Stomach (tissue), 9 donors: ENCODE data around the gene RAD21L1. TPM values are rescaled to one million over a fixed set of nuclear protein-coding genes. Genes with fewer than 3 reads are reported as not detected.
"Not testable (repeated sequence)": the region's sequence is repeated elsewhere in the genome, so short reads cannot be mapped to it uniquely, and the experiment has no call there.

Source experiments
- DNase-seq, 2 donors: peaks; one replicate each; pipeline versions ENCODE4 v3.0.0 to v3.0.0-alpha.2; 2013 to 2019
- H3K27ac ChIP-seq, 5 donors: fragments of 200-600 bp in 4 of 5; sonication (generic) in 4 of 5; one replicate each; pipeline ENCODE4 v1.5.1; 2013 to 2019; ENCODE audit warnings: mild to moderate bottlenecking in 1 of 5, moderate library complexity in 1 of 5
- H3K27me3 ChIP-seq, 3 donors: fragments of 200-600 bp; sonication (generic); one replicate each; pipeline ENCODE4 v1.5.1; 2017 to 2019; ENCODE audit warnings: mixed run types in 1 of 3
- H3K36me3 ChIP-seq, 4 donors: fragments of 200-600 bp; sonication (generic); 1 replicate in 3 of 4; 2 replicates in 1 of 4; pipeline ENCODE4 v1.5.1; 2016 to 2019
- H3K4me1 ChIP-seq, 4 donors: fragments of 200-600 bp; sonication (generic); one replicate each; pipeline ENCODE4 v1.5.1; 2016 to 2019
- H3K4me3 ChIP-seq, 4 donors: fragments of 200-600 bp; sonication (generic) in 3 of 4; one replicate each; pipeline ENCODE4 v1.5.1; 2016 to 2019; ENCODE audit warnings: mild to moderate bottlenecking in 1 of 4
- H3K9me3 ChIP-seq, 4 donors: fragments of 200-600 bp; sonication (generic); one replicate each; pipeline ENCODE4 v1.5.1; 2016 to 2019
- EP300 ChIP-seq: sonication (generic); formaldehyde crosslinking; IDR thresholded peaks from one replicate; pipeline ENCODE4 v1.6.1; 2017; ENCODE audit warnings: antibody characterized with exemption
- POLR2A ChIP-seq, 4 donors: fragments of 450-650 bp; IDR thresholded peaks; one replicate each; pipeline ENCODE4 v1.6.1; 2016; ENCODE audit warnings: antibody characterized with exemption in 4 of 4, control low read depth in 2 of 4, mild to moderate bottlenecking in 1 of 4, moderate library complexity in 1 of 4
- POLR2AphosphoS5 ChIP-seq, 3 donors: sonication (generic); formaldehyde crosslinking; IDR thresholded peaks; one replicate each; pipeline ENCODE4 v1.6.1; 2016; ENCODE audit warnings: antibody characterized with exemption in 3 of 3
- WGBS, 5 donors: extraction: QIAGEN DNeasy Blood & Tissue Kit in 3 of 5; methylation state at CpG; one replicate each; pipeline versions ENCODE4 v1.1.5 to v1.1.7; 2013 to 2018; 5-methylcytosine and 5-hydroxymethylcytosine counted together
- intact Hi-C: fragments of 100-400 bp; cut with DNase I; formaldehyde crosslinking; loops from one replicate; pipeline ENCODE4 v1.15.1; 2023; ENCODE audit warnings: low total_unique reads
- polyA plus RNA-seq, 3 donors: library from polyadenylated mRNA; stranded (reverse); fragments of 200-250 nt; gene quantifications; one replicate each; pipeline ENCODE4 v1.2.3, GENCODE V29; 2013
- total RNA-seq, 5 donors: library from RNA; depleted of rRNA; stranded (reverse); fragments of >200 nt; gene quantifications; one replicate each; pipeline versions ENCODE4 v1.1.0 to v1.2.3, GENCODE V29; 2014 to 2016
- TF ChIP-seq, protein P1 (sequence below), 7 experiments: fragments of 450-650 bp in 4 of 7; fragments of 200-600 bp in 3 of 7; sonication (generic) in 3 of 7; IDR thresholded peaks; one replicate each; pipeline ENCODE4 v1.5.1; 2016 to 2019; ENCODE audit warnings: antibody characterized with exemption in 7 of 7, control low read depth in 2 of 7, mild to moderate bottlenecking in 1 of 7
- donor health status: healthy with polysubstance abuse.
- donor health status: Bipolar disorder and iron deficiency.
- donor health status: healthy.

The RAD21L1 gene
- total and polyA plus RNA-seq, 8 donors: not detected

DNA sequence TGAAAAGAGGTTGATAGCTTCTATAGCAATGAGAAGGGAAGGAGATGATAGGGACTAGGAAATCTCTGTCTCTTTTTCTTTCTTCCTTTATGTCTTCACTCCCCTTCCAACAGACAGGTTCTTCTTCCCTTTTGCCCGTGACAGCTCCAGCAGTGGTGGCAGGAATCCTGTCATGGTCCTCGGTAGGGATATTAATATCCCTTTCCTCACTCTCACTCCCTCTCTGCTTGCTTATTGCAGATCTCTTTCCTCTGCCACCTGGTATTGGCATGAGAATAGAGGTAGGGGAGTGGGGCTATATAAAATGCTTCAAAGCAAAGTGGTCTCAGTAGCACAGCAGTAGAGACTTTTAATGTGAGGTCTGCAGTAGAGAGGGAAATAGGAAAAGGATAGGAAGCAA, 19.7 kb downstream of the RAD21L1 start:
- DNase-seq: no peak
- H3K27me3 ChIP-seq: peaks cover 0 to 21% (median 0%) of the 10 kb centered on the region in 3 donors
- H3K4me1 ChIP-seq: no peaks in the 10 kb centered on the region
- no peak for TF ChIP-seq POLR2A (IDR thresholded peaks at IDR 0.05)
- TF ChIP-seq POLR2AphosphoS5 (IDR thresholded peaks at IDR 0.05): no peak
- TF ChIP-seq, protein P1, sequence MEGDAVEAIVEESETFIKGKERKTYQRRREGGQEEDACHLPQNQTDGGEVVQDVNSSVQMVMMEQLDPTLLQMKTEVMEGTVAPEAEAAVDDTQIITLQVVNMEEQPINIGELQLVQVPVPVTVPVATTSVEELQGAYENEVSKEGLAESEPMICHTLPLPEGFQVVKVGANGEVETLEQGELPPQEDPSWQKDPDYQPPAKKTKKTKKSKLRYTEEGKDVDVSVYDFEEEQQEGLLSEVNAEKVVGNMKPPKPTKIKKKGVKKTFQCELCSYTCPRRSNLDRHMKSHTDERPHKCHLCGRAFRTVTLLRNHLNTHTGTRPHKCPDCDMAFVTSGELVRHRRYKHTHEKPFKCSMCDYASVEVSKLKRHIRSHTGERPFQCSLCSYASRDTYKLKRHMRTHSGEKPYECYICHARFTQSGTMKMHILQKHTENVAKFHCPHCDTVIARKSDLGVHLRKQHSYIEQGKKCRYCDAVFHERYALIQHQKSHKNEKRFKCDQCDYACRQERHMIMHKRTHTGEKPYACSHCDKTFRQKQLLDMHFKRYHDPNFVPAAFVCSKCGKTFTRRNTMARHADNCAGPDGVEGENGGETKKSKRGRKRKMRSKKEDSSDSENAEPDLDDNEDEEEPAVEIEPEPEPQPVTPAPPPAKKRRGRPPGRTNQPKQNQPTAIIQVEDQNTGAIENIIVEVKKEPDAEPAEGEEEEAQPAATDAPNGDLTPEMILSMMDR (IDR thresholded peaks at IDR 0.05): no peak
- TF ChIP-seq EP300: no peak
- no peaks in the 10 kb centered on the region for H3K9me3 ChIP-seq
- no peak overlapping the region for H3K27ac ChIP-seq
- no peak overlapping the region for H3K4me3 ChIP-seq
- H3K36me3 ChIP-seq: no peaks in the 10 kb centered on the region
- 54 to 60% (median 57%) methylated on average over 2 of the region's 2 CpGs for WGBS, 5 donors
- intact Hi-C loops: no loop called here

DNA sequence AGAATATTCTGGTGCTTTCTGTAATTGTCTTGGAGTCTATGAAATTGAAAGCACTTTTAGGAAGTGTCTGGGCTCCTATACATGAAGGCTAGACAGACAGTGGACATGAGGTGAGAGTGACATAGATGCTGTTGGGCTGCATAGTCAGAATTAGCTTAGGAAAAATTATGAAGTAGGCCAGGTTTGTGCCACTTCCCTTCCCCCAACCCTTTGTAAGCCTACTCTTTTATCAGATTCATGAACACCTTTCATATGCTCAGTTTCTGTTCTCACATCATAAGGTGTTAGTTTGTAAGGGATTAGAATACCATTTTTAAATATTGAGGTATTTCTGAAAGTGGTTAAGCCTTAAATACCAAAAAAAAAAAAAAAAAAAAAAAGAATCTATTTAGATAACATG, 21.8 kb downstream of the RAD21L1 start:
- H3K36me3 ChIP-seq: no peaks in the 10 kb centered on the region
- H3K4me1 ChIP-seq: no peaks in the 10 kb centered on the region
- H3K4me3 ChIP-seq: no peak overlapping the region
- H3K27ac ChIP-seq: no peak overlapping the region
- intact Hi-C loops: no loop called here
- no peak for TF ChIP-seq POLR2A (IDR thresholded peaks at IDR 0.05)
- no peak for TF ChIP-seq POLR2AphosphoS5 (IDR thresholded peaks at IDR 0.05)
- TF ChIP-seq EP300: no peak
- TF ChIP-seq, protein P1 (IDR thresholded peaks at IDR 0.05): no peak
- H3K9me3 ChIP-seq: no peaks in the 10 kb centered on the region
- no peaks in the 10 kb centered on the region for H3K27me3 ChIP-seq
- DNase-seq: no peak

DNA sequence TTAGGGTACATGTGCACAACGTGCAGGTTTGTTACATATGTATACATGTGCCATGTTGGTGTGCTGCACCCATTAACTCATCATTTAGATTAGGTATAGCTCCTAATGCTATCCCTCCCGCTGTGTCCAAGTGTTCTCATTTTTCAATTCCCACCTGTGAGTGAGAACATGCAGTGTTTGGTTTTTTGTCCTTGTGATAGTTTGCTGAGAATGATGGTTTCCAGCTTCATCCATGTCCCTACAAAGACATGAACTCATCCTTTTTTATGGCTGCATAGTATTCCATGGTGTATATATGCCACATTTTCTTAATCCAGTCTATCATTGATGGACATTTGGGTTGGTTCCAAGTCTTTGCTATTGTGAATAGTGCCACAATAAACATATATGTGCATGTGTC, 24.4 kb downstream of the RAD21L1 start:
- intact Hi-C loops, H3K4me1 ChIP-seq, DNase-seq, H3K4me3 ChIP-seq, H3K27ac ChIP-seq, H3K36me3 ChIP-seq, H3K9me3 ChIP-seq, H3K27me3 ChIP-seq: not testable (repeated sequence)
- WGBS, 5 donors: 86 to 98% (median 93%) methylated on average over 2 of the region's 2 CpGs

DNA sequence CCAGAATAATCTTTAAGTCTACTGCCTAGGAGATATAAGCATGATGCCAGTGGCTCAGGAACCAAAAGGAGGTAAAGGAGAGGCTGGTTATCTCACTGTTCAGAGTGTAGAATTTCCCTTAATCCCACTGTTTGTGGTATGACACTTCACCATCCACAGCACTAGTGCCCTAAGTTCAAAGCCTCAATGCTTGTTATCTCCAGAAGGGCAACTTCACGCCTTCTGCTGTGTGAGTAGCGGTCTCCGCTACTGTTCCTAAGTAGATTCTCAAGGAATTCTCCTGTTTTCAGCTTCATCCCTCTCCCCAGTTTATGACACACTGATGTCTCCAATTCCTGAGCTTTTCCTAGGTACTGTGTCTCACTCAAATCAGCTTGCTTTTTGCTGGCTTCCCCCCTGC, 26.6 kb downstream of the RAD21L1 start:
- H3K9me3 ChIP-seq: no peaks in the 10 kb centered on the region
- H3K27me3 ChIP-seq: peaks cover 0 to 6% (median 0%) of the 10 kb centered on the region in 3 donors
- intact Hi-C loops: no loop called here
- WGBS, 5 donors: 68 to 77% (median 73%) methylated on average over 3 of the region's 3 CpGs
- DNase-seq: no peak
- TF ChIP-seq POLR2AphosphoS5 (IDR thresholded peaks at IDR 0.05) (no peak), POLR2A (IDR thresholded peaks at IDR 0.05) (no peak), EP300 (no peak)
- TF ChIP-seq, protein P1 (IDR thresholded peaks at IDR 0.05): no peak
- no peak overlapping the region for H3K4me3 ChIP-seq
- no peaks in the 10 kb centered on the region for H3K4me1 ChIP-seq
- no peaks in the 10 kb centered on the region for H3K36me3 ChIP-seq
- H3K27ac ChIP-seq: no peak overlapping the region

DNA sequence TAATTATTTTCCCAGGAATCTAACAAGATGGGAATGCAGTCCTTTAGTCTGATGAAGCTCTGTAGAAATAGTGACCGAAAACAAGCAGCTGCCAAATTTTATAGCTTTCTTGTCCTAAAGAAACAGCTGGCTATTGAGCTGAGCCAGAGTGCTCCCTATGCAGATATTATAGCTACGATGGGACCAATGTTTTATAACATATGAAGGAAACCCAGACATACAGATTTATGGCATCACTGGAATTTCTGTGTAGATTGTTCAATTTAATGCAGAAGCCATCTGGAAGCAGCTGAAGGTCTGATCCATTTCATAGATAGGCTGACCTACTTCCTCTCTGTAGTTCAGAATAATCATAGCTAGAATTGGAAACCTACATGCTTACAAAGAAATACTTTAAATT, 28.4 kb downstream of the RAD21L1 start:
- H3K9me3 ChIP-seq: no peaks in the 10 kb centered on the region
- DNase-seq: no peak
- no peak overlapping the region for H3K27ac ChIP-seq
- peaks cover 0 to 6% (median 0%) of the 10 kb centered on the region in 3 donors for H3K27me3 ChIP-seq
- H3K36me3 ChIP-seq: no peaks in the 10 kb centered on the region
- intact Hi-C loops: no loop called here
- whole genome bisulfite sequencing, 5 donors: 57 to 70% (median 67%) methylated on average over 2 of the region's 2 CpGs
- no peak overlapping the region for H3K4me3 ChIP-seq
- TF ChIP-seq EP300 (no peak), POLR2A (IDR thresholded peaks at IDR 0.05) (no peak), POLR2AphosphoS5 (IDR thresholded peaks at IDR 0.05) (no peak)
- TF ChIP-seq, protein P1 (IDR thresholded peaks at IDR 0.05): no peak
- H3K4me1 ChIP-seq: no peaks in the 10 kb centered on the region
